Embryonic facial prominence (tissue), 1 donor: Measurements from ENCODE around the gene CYP2W1.

Experiments
- DNase-seq: peaks from one replicate; pipeline ENCODE4 v3.0.0-alpha.2; 2016; ENCODE audit errors: extremely low spot score

CYP2W1 gene

GRCh38 chr7:1015196-1016121 is 32.5 kb downstream of the CYP2W1 start:
- DNase-seq, result no peak

- DNase-seq, result no peak
Observed at GRCh38 chr7:1016577-1017531, 33.9 kb downstream of the CYP2W1 start.

- no peak for DNase-seq
Observed at GRCh38 chr7:1017586-1018333, 34.8 kb downstream of the CYP2W1 start.

GRCh38 chr7:1018334-1018695 is 35.3 kb downstream of the CYP2W1 start:
- no peak for DNase-seq

GRCh38 chr7:1019255-1019785 is 36.3 kb downstream of the CYP2W1 start:
- no peak for DNase-seq

- no peak for DNase-seq
Observed at GRCh38 chr7:1019789-1020610, 37.0 kb downstream of the CYP2W1 start.

- no peak for DNase-seq
Observed at GRCh38 chr7:1020849-1021251, 37.9 kb downstream of the CYP2W1 start.

GRCh38 chr7:1021366-1021765 is 38.4 kb downstream of the CYP2W1 start:
- DNase-seq, result no peak

- DNase-seq, result no peak
Observed at GRCh38 chr7:1021931-1022330, 39.0 kb downstream of the CYP2W1 start.

- no peak for DNase-seq
Observed at GRCh38 chr7:1022356-1022755, 39.4 kb downstream of the CYP2W1 start.

- DNase-seq, result no peak
Observed at GRCh38 chr7:1022801-1023465, 40.0 kb downstream of the CYP2W1 start.

GRCh38 chr7:1024331-1024841 is 41.4 kb downstream of the CYP2W1 start:
- DNase-seq, result no peak

- no peak for DNase-seq
Observed at GRCh38 chr7:1024876-1025742, 42.1 kb downstream of the CYP2W1 start.

- DNase-seq, result no peak
Observed at GRCh38 chr7:1025743-1026581, 43.0 kb downstream of the CYP2W1 start.

GRCh38 chr7:1026721-1027161 is 43.8 kb downstream of the CYP2W1 start:
- no peak for DNase-seq

- peak; percentile 11 for DNase-seq
Observed at GRCh38 chr7:1027242-1028043, 44.5 kb downstream of the CYP2W1 start.
